Effector CD8-positive, alpha-beta T cell (primary cell): ENCODE results near the gene MTFMT.
"Not testable (repeated sequence)": the region's sequence is repeated elsewhere in the genome, so short reads cannot be mapped to it uniquely, and the experiment has no call there.

Experiments used
- DNase-seq: peaks from one replicate; lab custom pipeline; 2025; lab: John Stamatoyannopoulos, UW

Gene MTFMT

DNA sequence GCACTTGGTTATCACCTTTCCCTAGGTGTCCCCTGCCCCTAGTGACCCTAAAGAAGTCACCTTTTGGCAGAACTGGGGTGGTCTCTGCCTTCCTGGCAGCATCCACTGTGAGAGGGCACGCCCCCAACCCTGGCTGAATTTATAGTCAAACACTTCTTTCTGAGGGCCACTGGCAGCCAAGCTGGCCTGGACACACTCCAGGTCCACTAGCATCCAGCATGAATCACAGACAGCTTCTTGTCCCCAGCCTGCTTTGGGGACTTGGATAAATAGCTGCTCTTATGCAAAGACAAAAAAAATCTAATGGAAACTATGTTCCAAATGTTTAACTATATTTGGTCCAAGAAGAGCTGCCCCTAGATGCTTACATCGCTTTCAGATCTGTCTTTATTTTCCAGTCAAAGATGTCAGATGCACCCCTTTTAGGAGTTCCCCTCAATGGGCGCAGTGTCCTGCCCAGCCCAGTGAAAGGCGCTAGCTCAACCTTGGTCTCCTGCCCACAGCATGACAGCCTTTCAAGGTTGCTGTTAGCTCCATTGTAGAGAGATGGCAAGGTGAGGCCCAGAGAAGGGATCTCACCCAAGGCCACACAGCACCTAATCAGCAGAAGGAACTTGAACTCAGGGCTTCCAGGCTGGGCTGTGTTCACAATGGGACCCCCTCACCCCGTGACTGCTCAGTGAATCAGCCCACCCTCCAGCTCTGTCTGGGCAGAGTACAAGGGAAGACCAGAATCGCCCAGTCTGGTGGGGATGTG, 31.4 kb upstream of the MTFMT start:
- DNase-seq = no peak

DNA sequence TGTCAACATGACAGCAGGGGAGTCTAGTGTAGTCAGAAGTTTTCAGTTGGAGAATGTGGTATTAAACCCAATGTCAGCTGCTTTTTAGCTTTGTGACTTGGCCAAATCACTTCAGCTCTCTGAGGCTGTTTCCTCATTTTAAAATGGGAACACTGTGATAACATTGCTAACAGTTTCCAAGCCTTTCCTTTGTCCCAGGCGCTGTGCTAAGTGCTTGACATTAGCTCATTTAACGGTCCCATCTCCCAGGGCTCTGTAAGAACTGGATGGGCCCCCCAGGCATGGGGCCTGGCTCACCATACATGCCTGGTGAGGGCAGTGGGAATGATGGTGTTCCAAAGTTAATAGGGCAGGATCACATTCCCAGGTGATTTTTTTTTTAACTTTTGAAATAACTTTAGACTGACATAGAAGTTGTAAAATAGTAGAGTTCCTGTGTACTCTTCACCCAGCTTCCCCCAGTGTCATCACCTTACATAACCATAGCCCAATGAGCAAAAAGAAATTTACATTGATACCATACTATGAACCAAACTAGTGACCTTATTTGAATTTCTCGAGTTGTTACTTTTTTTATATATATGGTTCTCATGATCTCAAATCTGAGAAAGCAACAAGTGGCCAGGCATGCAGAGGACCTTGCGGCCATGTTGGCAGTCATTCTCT, 30.6 kb upstream of the MTFMT start:
- DNase-seq = no peak

DNA sequence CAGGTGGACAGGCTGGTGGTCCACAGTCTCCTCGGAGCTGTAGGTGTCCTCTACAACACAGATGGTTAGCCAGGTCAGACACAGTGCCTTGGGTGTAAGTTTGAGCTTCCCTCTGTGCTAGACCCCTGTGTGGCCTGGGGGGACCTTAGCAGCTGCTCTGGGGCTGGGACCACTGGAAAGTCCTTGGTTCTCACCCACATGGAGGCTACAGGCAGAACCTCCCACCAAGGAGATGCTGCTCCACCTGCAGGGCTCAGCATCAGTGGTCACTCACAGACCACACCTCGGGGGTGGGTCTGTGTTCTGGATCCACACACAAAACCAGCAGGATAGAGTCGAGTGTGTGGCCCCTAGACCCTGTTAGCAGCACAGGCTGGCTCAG, 29.9 kb upstream of the MTFMT start:
- no peak for DNase-seq

DNA sequence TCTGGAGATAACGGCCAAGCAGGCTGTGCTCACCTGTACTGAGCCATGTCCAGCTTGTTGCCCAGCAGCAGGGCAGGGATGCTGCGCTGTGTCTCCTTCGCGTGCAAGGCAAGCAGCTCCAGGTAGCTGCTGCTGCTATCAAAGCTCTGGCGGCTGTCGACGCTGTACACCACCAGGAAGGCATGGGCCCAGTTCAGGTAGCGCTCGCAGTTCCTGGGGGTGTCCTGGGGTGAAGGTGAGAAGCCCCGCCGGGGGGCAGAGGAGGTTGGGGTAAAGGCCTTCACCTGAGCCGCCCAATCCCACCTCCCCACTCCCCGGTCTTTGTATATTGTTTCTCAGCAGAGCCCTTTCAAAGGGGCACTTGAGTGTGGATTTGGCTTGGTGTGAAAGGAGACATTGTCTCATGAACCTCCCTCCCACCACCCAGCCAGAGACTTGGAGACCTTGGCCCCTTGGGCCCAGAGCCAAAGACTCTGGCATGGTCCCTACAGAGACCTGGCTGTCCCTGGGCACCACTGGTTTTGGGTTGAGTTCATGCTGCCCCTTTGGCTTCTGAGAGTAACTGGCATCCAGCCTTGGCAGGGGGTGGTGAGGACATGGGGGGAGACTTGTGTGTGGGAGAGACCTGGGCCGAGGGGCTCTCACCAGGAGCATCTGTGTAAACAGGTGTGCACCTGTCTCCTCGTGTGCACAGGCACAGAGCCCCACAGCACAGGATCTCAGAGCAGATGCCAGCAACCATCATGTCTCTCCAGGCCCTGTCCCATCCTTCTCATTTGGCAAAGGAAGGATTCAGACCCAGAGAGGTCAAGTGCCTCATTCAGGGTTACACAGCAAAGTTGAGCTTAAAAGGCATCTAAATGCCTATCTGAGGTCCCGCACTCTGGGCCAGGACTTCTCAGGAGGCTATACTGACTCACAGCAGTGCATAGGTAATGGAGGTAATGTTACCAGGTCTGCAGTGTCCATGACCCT, 29.2 kb upstream of the MTFMT start:
- no peak for DNase-seq

DNA sequence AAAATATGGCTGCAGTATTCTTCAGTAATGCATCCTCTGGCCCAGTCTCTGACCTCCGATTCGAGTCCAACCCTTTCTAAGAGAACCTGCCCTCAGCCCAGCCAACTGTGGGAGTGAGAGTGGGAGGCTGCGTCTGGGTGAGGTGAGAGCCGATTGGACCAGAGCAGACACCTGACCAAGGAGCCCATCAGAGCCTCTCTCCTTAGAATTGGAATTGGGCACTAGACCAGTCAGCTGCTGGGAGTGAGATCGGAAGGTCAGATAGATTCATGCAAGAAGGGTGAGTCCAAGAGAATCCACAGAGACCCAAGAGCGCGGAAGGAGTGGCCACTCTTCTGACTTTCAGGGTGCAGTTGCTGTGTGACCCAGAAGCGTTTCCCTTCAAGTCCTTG, 28.1 kb upstream of the MTFMT start:
- no peak for DNase-seq

DNA sequence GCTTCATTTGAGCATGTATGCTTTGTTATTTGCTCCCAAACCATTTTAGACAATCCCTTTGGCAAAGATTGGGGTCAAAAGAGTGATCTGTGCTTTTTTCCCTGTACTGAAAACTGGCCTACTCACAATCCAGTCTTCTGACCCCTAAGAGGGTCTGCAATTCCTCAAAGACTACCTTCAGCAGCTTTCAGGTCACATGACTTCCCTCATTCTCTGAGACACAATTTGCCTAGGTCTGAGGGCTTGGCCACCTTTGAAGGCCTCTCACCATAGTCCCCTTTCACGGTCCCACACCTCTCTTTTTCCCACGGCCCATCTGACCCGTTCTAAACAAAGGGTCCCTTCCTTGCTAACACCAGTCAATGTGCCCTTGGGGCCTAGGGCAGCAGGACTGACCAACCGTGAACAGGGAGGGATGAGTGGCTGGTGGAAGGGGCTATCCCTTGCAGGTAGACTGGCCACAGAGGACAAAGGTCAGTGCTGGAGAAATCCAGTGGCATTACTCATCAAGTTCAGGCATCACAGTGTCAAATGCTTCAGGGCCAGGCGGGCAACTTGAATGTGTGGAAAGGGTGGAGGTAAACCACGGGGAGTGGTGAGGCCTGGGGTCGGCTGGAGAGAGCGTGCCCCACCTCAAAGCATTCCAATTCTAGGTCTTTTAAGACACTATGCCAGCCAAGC, 27.6 kb upstream of the MTFMT start:
- no peak for DNase-seq

DNA sequence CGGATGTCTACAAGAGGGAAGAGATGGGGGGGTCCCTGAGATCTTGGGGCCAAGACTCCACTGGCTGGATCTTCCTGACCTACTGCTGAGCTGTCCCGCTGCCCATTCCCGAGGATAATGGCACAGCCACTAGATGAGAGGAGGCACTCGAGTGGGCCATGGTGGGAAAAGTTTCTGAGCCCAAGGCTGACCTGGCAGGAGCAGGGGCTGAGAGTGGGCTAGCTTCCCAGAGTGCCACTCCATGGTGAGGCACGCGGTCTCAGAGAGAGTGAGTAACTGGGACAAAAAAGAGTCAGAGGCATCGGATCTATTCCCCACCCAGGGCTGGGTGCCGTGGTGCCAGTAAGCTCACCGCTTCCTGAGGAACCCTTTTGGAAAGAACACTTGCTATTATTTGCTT, 26.7 kb upstream of the MTFMT start:
- no peak for DNase-seq

DNA sequence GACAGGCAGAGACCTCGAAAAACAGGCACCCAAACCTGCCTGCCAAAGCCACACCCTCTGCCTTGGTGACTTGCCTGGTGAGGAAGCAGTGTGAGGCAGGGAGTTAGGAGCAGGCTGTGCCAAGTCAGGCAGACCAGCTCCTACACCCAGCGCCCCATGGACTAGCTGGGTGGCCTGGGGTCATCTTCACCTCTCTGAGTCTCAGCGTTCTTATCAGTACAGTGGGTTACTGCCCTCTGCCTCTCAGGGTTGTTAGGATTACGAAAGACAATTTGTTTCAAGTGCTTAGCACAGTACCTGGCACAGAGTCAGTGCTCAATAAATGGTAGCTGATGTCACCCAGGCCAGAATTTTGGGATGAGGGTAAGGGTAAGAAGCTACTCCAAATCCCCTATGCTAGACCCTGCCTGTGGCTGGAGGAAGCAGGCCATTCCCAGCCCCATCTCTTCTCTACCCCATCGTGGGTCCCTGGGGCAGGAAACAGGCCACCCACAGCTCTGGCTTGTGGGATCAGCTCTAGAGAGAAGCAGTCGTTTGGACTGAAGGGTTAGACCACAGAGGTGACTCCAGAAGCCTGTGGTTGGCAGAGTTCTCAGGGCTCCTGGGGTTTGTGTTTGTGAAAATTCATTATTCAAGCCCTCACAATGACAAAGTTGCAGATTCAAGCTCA, 25.9 kb upstream of the MTFMT start:
- no peak for DNase-seq

DNA sequence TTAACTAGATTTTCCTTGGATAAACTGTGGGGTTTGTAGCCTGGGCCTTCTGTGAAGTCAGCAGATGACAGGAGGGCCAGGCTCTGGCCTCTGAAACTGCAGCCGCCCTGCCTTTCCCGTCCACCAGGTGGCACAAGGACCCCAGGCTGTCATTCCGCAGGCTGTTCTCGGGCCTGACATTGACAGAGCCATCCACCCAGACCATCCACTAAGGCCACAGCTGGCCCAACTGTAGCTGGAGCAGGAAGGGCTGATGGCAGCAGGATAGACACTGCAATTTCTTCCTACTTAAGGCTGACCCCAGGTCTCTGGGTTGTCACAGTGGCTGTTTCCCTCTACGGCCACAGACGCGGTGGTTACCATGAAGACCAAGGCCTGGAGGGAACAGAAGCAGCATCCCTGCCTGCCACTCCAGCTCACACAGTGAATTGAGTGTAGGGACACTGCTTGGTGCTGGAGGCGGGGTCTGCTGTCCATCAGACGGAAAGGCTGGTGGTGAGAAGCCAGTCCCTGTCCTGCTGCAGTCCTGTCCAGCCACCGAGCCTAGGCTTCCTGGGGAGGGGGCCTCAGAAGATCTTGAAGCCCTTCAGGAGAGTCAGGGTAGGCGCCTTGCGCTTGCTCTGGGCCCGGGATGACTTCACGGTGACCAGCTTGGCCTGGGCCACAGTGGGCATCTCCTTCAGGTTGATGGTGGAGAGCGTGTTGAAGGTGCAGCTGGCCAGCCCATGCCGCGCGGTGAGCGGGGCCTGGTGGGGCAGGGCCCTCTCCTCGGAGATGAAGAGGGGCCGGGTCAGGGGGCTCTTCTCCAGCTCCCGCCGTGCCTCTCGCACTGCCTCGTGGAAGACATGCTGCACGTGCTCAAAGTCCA, 25.1 kb upstream of the MTFMT start:
- peak; percentile 19 for DNase-seq

DNA sequence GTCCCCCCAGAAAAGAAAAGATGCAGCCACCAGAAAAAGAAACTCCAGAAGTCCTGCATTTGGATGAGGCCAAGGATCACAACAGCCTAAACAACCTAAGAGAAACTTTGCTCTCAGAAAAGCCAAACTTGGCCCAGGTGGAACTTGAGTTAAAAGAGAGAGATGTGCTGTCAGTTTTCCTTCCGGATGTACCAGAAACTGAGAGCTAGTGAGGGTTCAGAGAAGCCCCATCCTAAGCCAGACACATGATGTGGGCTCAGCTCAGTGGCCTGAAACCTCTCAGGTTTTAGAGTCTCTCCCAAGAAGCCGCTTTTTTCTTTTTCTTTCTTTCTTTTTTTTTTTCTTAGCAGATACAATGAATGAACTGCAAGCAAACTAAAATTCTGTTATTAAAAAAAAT, 23.5 kb upstream of the MTFMT start:
- DNase-seq = no peak

DNA sequence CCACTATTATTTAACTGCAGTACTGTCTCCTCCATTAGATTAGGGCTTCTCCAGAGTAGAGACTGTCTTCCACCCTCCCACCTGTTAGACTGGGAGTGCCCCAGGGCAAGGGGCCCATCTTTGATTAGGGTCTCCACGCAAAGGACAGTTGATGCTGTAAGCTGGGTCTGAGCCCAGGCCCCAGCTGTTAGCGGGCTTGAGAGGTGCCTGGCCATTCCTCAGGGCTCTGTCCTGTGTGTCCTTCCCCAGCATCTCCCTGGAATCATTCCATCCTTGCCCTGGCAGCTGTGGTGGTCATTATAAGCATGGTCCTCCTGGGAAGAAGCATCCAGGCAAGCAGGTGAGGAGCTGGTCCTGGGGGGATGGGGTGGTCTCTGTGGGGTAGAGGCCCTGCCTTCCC, 21.8 kb upstream of the MTFMT start:
- DNase-seq = no peak

DNA sequence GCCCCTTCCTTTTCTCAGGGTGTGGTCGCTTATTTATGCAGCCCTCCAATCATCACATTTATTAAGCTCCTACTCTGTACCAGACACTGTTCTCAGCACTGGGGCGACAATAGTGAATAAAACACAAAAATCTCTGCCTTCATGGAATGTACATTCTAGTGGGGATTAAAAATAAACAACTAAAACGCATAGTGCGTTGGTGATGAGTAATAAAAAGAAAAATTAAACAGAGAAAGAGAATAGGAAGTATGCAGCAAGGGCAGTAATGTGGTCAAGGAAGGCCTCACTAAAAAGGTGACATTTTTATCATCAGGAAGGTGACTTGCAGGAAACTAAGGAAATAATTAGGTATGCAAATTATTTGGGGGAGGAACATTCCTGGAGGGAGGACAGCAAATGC, 20.8 kb upstream of the MTFMT start:
- DNase-seq = no peak

DNA sequence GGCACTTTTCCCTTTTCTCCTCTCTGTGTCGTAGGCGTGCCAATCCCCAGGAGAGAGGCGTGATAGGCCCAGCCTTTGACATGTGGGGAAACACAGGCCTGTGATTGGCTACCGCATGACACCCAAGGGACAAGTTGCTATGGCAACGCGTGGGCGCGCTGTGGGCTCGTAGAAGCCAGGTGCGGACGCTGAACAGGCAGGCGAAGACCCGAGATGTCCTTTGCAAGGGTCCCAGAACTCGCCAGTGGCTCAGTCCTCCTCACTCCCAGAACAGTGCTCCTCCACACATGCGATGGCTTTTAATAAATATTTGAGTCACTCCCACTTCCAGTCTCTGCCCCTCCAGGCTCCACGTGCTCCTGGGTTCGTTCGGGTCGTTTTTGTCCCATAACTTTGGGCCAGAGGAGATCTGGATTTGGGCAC, 20.0 kb upstream of the MTFMT start:
- peak; percentile 78 for DNase-seq

DNA sequence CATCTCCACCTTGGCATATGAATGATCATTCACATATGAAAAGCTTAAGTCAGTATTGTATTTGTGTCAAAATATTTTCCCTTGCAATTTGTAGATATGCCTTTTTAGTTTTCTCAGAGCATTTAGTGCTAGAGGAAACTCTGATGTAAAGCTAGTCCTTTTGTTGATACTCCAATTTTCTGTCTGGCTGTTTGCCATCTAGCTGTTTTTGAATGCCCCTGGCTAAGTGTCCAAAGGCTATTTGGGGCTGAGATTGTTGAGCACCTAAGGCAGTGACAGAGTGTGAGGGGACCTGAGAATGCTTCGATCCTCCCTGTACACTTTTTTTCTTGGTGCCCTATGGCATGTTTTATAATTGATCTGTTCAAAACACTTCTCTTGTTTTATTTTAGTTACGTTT, 18.8 kb upstream of the MTFMT start:
- DNase-seq = no peak

DNA sequence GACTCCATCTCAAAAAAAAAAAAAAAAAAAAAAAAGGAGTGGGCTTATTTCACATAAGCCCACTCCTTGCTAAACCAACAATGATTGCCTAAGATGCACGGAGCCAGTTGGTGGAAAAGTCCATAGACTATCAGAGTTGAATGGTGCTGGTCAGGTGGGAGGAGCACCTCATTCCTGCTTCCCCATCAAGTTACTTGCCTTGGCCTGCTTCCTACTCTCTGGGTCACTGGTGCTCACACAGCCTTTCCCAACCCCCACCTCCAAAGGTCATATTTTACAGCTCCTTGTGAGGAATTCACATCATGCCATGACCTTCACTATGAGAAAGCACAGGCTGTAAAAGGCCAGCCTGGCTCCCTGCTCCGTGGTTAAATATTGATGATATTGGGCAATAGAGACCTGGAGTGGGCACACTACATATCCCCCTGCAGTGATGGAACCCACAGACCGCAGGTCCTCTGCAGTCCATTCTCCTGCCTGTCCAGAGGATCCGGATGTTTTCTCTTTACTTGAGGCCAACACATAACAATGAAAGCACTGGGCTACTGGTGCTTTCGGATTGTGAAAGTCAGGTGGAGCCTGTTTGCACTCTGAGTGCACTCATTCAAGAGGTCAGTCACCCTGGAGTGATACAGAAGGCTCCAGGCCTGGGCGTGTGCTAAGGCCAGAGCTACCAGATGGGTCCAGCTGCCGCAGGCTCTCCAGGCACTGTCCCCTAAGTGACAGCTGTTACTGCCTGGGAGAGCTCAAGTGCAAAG, 15.5 kb upstream of the MTFMT start, which contains the start of gene SLC51B:
Gene SLC51B, plus strand, starts transcription at position 664 of the 758 bp plus-strand sequence. CDS start 4,618 bp downstream, outside the sequence.
- DNase-seq = no peak

DNA sequence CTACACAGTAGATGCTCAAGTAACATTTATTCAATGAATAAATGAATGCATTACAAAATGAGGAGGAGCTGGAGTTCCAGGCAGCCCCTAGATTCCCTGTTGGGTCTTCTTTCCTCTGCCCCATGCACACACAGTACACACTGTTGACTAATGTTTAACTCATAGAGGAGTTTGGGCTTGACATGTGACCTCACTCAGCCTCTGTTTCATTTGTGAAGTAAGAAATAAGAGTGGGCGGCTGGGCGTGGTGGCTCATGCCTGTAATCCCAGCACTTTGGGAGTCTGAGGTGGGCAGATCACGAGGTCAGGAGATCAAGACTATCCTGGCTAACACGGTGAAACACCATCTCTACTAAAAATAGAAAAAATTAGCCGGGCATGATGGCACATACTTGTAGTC, 14.8 kb upstream of the MTFMT start:
- not testable (repeated sequence) for DNase-seq

DNA sequence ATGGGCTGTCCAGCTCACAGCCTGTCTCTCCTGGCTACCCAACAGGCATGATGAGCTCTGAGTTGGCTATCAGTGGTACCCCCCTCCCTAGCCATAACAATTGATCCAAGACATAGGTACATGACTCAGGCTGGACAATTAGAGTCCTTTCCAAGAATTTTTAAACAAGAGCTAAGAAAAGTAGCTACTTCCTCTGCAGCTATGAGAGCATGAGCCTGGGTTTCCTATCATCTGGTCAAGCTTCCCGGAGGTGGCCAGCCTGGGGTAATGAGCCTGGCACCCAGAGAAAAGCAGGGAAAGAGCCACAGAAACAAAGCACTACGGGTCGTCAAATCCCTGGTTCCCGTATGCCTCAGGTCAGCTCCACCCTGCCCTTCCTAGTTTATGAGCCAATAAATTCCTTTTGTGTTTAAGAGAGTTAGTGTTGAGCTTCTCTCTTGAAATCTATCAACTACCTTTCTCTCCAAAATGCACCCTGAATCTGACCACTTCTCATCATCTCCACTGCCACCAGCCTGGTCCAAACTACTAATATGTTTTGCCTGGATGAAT, 13.4 kb upstream of the MTFMT start:
- DNase-seq = no peak

DNA sequence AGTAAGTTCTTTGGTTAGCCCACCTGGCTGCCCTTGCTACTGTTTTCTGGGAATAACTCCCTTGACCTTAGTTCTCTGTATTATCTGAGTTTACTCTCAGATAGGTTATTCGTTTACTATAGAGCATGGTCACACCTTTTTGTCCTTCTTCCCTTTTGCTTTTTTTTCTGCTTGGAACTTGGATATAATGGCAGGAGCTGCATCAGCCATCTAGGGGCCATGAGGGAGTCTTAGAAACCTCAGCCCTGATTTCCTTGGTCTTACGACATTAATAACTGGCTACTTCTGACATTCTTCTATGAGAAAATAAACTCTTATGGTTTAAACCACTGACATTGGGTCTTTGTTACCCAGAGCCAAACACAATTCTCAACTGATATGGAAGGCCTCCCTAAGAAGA, 12.3 kb upstream of the MTFMT start:
- DNase-seq = no peak

DNA sequence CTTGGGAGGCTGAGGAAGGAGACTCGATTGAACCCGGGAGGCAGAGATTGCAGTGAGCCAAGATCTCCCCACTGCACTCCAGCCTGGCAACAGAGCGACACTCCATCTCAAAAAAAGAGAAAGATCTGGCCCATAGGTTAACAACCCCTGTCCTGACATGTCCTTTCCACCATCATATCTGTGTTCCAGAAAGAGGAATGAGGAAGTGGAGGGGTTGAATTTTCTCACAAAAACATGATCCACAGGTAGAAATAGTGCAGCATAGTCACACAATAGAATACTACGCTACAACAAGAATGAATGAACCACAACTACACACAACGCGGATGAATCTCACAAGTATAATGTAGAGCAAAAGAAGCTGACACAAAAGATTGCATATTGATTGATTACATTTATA, 11.0 kb upstream of the MTFMT start:
- DNase-seq = no peak
